ENCODE results near the gene COL9A1.

The COL9A1 gene

GRCh38 chr6:70285201-70285600 is 17.7 kb downstream of the COL9A1 start:
- no peak for DNase-seq

GRCh38 chr6:70282919-70283461 is 19.9 kb downstream of the COL9A1 start:
- no peak for DNase-seq

GRCh38 chr6:70282312-70282918 is 20.5 kb downstream of the COL9A1 start:
- no peak for DNase-seq

- no peak for DNase-seq
Observed at GRCh38 chr6:70281923-70282311, 21.0 kb downstream of the COL9A1 start.

GRCh38 chr6:70280400-70280853 is 22.5 kb downstream of the COL9A1 start:
- no peak for DNase-seq

GRCh38 chr6:70277470-70277869 is 25.4 kb downstream of the COL9A1 start:
- DNase-seq = no peak

GRCh38 chr6:70274338-70274737 is 28.5 kb downstream of the COL9A1 start:
- DNase-seq = no peak

- DNase-seq = no peak
Observed at GRCh38 chr6:70272071-70272470, 30.8 kb downstream of the COL9A1 start.

GRCh38 chr6:70270287-70271005 is 32.4 kb downstream of the COL9A1 start:
- no peak for DNase-seq

- no peak for DNase-seq
Observed at GRCh38 chr6:70266142-70266541, 36.7 kb downstream of the COL9A1 start.

GRCh38 chr6:70264306-70264705 is 38.6 kb downstream of the COL9A1 start:
- no peak for DNase-seq

GRCh38 chr6:70258483-70258882 is 44.4 kb downstream of the COL9A1 start:
- DNase-seq = no peak

- no peak for DNase-seq
Observed at GRCh38 chr6:70257768-70258273, 45.1 kb downstream of the COL9A1 start.

- no peak for DNase-seq
Observed at GRCh38 chr6:70254784-70255183, 48.1 kb downstream of the COL9A1 start.

- no peak for DNase-seq
Observed at GRCh38 chr6:70253923-70254322, 49.0 kb downstream of the COL9A1 start.

- DNase-seq = no peak
Observed at GRCh38 chr6:70252604-70253003, 50.3 kb downstream of the COL9A1 start.

GRCh38 chr6:70246118-70246517 is 56.8 kb downstream of the COL9A1 start:
- DNase-seq = no peak

- DNase-seq = no peak
Observed at GRCh38 chr6:70241991-70242420, 60.9 kb downstream of the COL9A1 start.

- no peak for DNase-seq
Observed at GRCh38 chr6:70241031-70241430, 61.9 kb downstream of the COL9A1 start.

GRCh38 chr6:70236343-70236742 is 66.5 kb downstream of the COL9A1 start:
- no peak for DNase-seq

- no peak for DNase-seq
Observed at GRCh38 chr6:70234561-70235236, 68.2 kb downstream of the COL9A1 start.

GRCh38 chr6:70231311-70231710 is 71.6 kb downstream of the COL9A1 start:
- DNase-seq = no peak

- DNase-seq = no peak
Observed at GRCh38 chr6:70225055-70225454, 77.8 kb downstream of the COL9A1 start.

- no peak for DNase-seq
Observed at GRCh38 chr6:70222439-70222749, 80.5 kb downstream of the COL9A1 start.
